ENCODE data around the gene DEGS2.
A peak's percentile ranks its signal among the peaks of the same experiment; 100 is the strongest.

GRCh38 chr14:100192672-100193416, 33.4 kb upstream of the DEGS2 start:
- TF ChIP-seq, protein P1, sequence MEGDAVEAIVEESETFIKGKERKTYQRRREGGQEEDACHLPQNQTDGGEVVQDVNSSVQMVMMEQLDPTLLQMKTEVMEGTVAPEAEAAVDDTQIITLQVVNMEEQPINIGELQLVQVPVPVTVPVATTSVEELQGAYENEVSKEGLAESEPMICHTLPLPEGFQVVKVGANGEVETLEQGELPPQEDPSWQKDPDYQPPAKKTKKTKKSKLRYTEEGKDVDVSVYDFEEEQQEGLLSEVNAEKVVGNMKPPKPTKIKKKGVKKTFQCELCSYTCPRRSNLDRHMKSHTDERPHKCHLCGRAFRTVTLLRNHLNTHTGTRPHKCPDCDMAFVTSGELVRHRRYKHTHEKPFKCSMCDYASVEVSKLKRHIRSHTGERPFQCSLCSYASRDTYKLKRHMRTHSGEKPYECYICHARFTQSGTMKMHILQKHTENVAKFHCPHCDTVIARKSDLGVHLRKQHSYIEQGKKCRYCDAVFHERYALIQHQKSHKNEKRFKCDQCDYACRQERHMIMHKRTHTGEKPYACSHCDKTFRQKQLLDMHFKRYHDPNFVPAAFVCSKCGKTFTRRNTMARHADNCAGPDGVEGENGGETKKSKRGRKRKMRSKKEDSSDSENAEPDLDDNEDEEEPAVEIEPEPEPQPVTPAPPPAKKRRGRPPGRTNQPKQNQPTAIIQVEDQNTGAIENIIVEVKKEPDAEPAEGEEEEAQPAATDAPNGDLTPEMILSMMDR (IDR thresholded peaks at IDR 0.05; ENCODE audit: low read depth, low read length, poor library complexity, severe bottlenecking) = peak; percentile 79
- no peak for TF ChIP-seq EZH2phosphoT487 (IDR thresholded peaks at IDR 0.05; ENCODE audit: borderline replicate concordance, low read length)
